HG03097 (cell line): ENCODE measurements around the gene ATP5ME.
"Not testable (repeated sequence)": the region's sequence is repeated elsewhere in the genome, so short reads cannot be mapped to it uniquely, and the experiment has no call there.

Experiments used
- ATAC-seq: cut with Tn5 transposase; IDR thresholded peaks from one replicate; pipeline ENCODE4 v1.9.1; 2021; ENCODE audit not compliant: unreplicated experiment, low FRiP score

Gene ATP5ME

GRCh38 chr4:705278-706082 is 31.4 kb upstream of the ATP5ME start, which contains the start of gene PCGF3:
Gene PCGF3, plus strand, starts transcription at chr4:705832. Its CDS starts 27,849 bp downstream, at chr4:733681.
- ATAC-seq, result peak; percentile 82

- ATAC-seq, result no peak
Measured at GRCh38 chr4:704971-705277, 30.8 kb upstream of the ATP5ME start.

- ATAC-seq, result no peak
Measured at GRCh38 chr4:704198-704891, 30.3 kb upstream of the ATP5ME start.

- ATAC-seq, result no peak
Measured at GRCh38 chr4:703336-704197, 29.5 kb upstream of the ATP5ME start.

- ATAC-seq, result no peak
Measured at GRCh38 chr4:702618-703048, 28.6 kb upstream of the ATP5ME start.

- no peak for ATAC-seq
Measured at GRCh38 chr4:700587-701264, 26.6 kb upstream of the ATP5ME start.

- ATAC-seq, result no peak
Measured at GRCh38 chr4:699816-700580, 25.9 kb upstream of the ATP5ME start.

- not testable (repeated sequence) for ATAC-seq
Measured at GRCh38 chr4:694341-694940, 20.4 kb upstream of the ATP5ME start.

GRCh38 chr4:692771-693554 is 18.9 kb upstream of the ATP5ME start:
- ATAC-seq, result no peak

GRCh38 chr4:689723-690122 is 15.6 kb upstream of the ATP5ME start:
- no peak for ATAC-seq

GRCh38 chr4:688854-689681 is 15.0 kb upstream of the ATP5ME start, which contains the start of gene SLC49A3:
Gene SLC49A3, minus strand, starts transcription at chr4:689151. Its CDS starts 24 bp downstream, at chr4:689127.
- no peak for ATAC-seq

GRCh38 chr4:687971-688853 is 14.1 kb upstream of the ATP5ME start:
- no peak for ATAC-seq

- ATAC-seq, result no peak
Measured at GRCh38 chr4:687048-687970, 13.2 kb upstream of the ATP5ME start.

GRCh38 chr4:686413-687040 is 12.5 kb upstream of the ATP5ME start:
- ATAC-seq, result no peak

- no peak for ATAC-seq
Measured at GRCh38 chr4:685679-686412, 11.8 kb upstream of the ATP5ME start.
